HCT116 (cell line): ENCODE results near the gene KRT36. TPM values are rescaled to one million over a fixed set of nuclear protein-coding genes. Genes with fewer than 3 reads are reported as not detected.
A peak's percentile ranks its signal among the peaks of the same experiment; 100 is the strongest.

Experiments
- ATAC-seq: fragments of 200-7000 bp; cut with Tn5 transposase; 2 replicates; pipeline ENCODE4 v1.9.1; 2020; ENCODE audit warnings: mild to moderate bottlenecking, moderate library complexity
- BruUV-seq: library from RNA; stranded (reverse); fragments of 400-500 nt; replicated peaks from 2 replicates; lab custom pipeline; 2021; lab: Mats Ljungman, UMichigan
- CTCF ChIA-PET: fragments of 300-600 bp; sonication (Branson Sonifier 250); formaldehyde crosslinking; loops from one replicate; lab custom pipeline; 2021; ENCODE audit warnings: antibody characterized with exemption; lab: Charles Lee
- POLR2A ChIA-PET: fragments of 300-600, 350-600 bp; sonication (Branson Sonifier 250); formaldehyde crosslinking; loops from one replicate; lab custom pipeline; 2021; ENCODE audit warnings: antibody characterized with exemption; lab: Charles Lee
- RAD21 ChIA-PET, 2 experiments: fragments of 300-600 bp; sonication (Branson Sonifier 250); formaldehyde crosslinking; loops; one replicate each; lab custom pipeline; 2023; ENCODE audit warnings: low total read pairs in 2 of 2; ENCODE audit not compliant: uncharacterized antibody in 2 of 2, unreplicated experiment in 2 of 2, low non-redundant PET in 1 of 2; lab: Charles Lee
- DNase-seq: peaks from one replicate; pipeline ENCODE4 v3.0.0-alpha.2; 2010; ENCODE audit warnings: low read depth, low spot score
- H2AFZ ChIP-seq: fragments of 200-600 bp; shearing (Covaris generic), sonication (generic); 2 replicates; pipeline ENCODE4 v1.6.1; 2017; ENCODE audit warnings: low read depth, mixed run types, mixed read lengths, antibody characterized with exemption, low read length; ENCODE audit not compliant: poor library complexity, severe bottlenecking
- H3K27ac ChIP-seq: 2 replicates; pipeline ENCODE4 v1.5.1; 2012; ENCODE audit warnings: low read depth, low read length
- H3K27me3 ChIP-seq: fragments of 200-600 bp; sonication (generic); 2 replicates; pipeline ENCODE4 v1.6.1; 2016; ENCODE audit warnings: mixed run types, low read length, mixed read lengths; ENCODE audit not compliant: insufficient read depth
- H3K36me3 ChIP-seq, 2 experiments: fragments of 200-500 bp in 1 of 2; fragments of 200-600 bp in 1 of 2; sonication (Bioruptor generic) in 1 of 2; sonication (generic) in 1 of 2; 2 replicates each; pipeline versions ENCODE4 v1.5.1 to v1.6.1; 2014 to 2016; ENCODE audit warnings: low read length in 2 of 2, inconsistent platforms in 1 of 2, mixed read lengths in 1 of 2, mixed run types in 1 of 2; ENCODE audit not compliant: insufficient read depth in 2 of 2, control insufficient read depth in 1 of 2
- H3K4me1 ChIP-seq, 2 experiments: fragments of 200-600 bp in 1 of 2; sonication (generic) in 1 of 2; 2 replicates each; pipeline versions ENCODE4 v1.5.1 to v1.6.1; 2012 to 2017; ENCODE audit warnings: low read length in 2 of 2, inconsistent platforms in 1 of 2, mild to moderate bottlenecking in 1 of 2, mixed read lengths in 1 of 2, mixed run types in 1 of 2, moderate library complexity in 1 of 2; ENCODE audit not compliant: insufficient read depth in 2 of 2, control insufficient read depth in 1 of 2
- H3K4me2 ChIP-seq: fragments of 200-600 bp; sonication (generic); 2 replicates; pipeline ENCODE4 v1.6.1; 2017; ENCODE audit warnings: mixed run types, low read length, mixed read lengths
- H3K4me3 ChIP-seq, 2 experiments: fragments of 200-600 bp in 1 of 2; sonication (generic) in 1 of 2; replicated peaks in 1 of 2; 2 replicates each; pipeline ENCODE4 v1.5.1; 2011 to 2016; ENCODE audit warnings: low read length in 2 of 2, control low read depth in 1 of 2, low read depth in 1 of 2, mild to moderate bottlenecking in 1 of 2, mixed read lengths in 1 of 2, mixed run types in 1 of 2
- H3K79me2 ChIP-seq: fragments of 200-600 bp; sonication (generic); 2 replicates; pipeline ENCODE4 v1.6.1; 2017; ENCODE audit warnings: mild to moderate bottlenecking, mixed run types, low read length, moderate library complexity, mixed read lengths; ENCODE audit not compliant: insufficient read depth
- H3K9ac ChIP-seq: fragments of 200-600 bp; sonication (generic); 2 replicates; pipeline ENCODE4 v1.6.1; 2016; ENCODE audit warnings: low read length, mixed read lengths
- H3K9me2 ChIP-seq: fragments of 200-600 bp; sonication (generic), shearing (Covaris generic); 2 replicates; pipeline ENCODE4 v1.6.1; 2017; ENCODE audit warnings: mixed run types, mild to moderate bottlenecking, moderate library complexity; ENCODE audit not compliant: insufficient read depth
- H3K9me3 ChIP-seq, 2 experiments: fragments of 200-500 bp in 1 of 2; fragments of 200-600 bp in 1 of 2; sonication (Bioruptor generic) in 1 of 2; sonication (generic) in 1 of 2; 2 replicates each; pipeline ENCODE4 v1.6.1; 2014 to 2017; ENCODE audit warnings: low read length in 2 of 2, mixed read lengths in 2 of 2, inconsistent platforms in 1 of 2, low read depth in 1 of 2, mild to moderate bottlenecking in 1 of 2, mixed run types in 1 of 2, moderate library complexity in 1 of 2; ENCODE audit not compliant: control insufficient read depth in 1 of 2, insufficient read depth in 1 of 2
- H4K20me1 ChIP-seq: fragments of 200-600 bp; sonication (generic), shearing (Covaris generic); 2 replicates; pipeline ENCODE4 v1.6.1; 2017; ENCODE audit warnings: mixed run types, mild to moderate bottlenecking, moderate library complexity; ENCODE audit not compliant: insufficient read depth
- CTCF ChIP-seq, 3 experiments: fragments of 200-600 bp in 1 of 3; sonication (generic) in 1 of 3; IDR thresholded peaks in 2 of 3; conservative IDR thresholded peaks in 1 of 3; 2 replicates each; pipeline ENCODE4 v1.5.1; 2012 to 2017; ENCODE audit warnings: low read depth in 2 of 3, low read length in 2 of 3, antibody characterized with exemption in 1 of 3, borderline replicate concordance in 1 of 3, control low read depth in 1 of 3, mild to moderate bottlenecking in 1 of 3, mixed read lengths in 1 of 3, mixed run types in 1 of 3, moderate library complexity in 1 of 3; ENCODE audit not compliant: insufficient read depth in 1 of 3
- RAD21 ChIP-seq: IDR thresholded peaks from 2 replicates; pipeline ENCODE4 v1.6.1; 2012; ENCODE audit warnings: low read depth, mild to moderate bottlenecking
- ZNF274 ChIP-seq: fragments of 200-500 bp; sonication (Bioruptor generic); IDR thresholded peaks from 2 replicates; pipeline ENCODE4 v1.6.1; 2014; ENCODE audit warnings: mild to moderate bottlenecking, low read depth, low read length, inconsistent platforms
- intact Hi-C: fragments of 100-400 bp; cut with micrococcal nuclease; formaldehyde crosslinking; loops from 2 replicates; pipeline ENCODE4 v1.10.0; 2022
- total RNA-seq: library from RNA; stranded (reverse); gene quantifications from one replicate; pipeline ENCODE4 v1.2.1, GENCODE V29; 2021; ENCODE audit not compliant: unreplicated experiment

The KRT36 gene
- total RNA-seq, 1 experiment from 2014 or later = not detected

DNA sequence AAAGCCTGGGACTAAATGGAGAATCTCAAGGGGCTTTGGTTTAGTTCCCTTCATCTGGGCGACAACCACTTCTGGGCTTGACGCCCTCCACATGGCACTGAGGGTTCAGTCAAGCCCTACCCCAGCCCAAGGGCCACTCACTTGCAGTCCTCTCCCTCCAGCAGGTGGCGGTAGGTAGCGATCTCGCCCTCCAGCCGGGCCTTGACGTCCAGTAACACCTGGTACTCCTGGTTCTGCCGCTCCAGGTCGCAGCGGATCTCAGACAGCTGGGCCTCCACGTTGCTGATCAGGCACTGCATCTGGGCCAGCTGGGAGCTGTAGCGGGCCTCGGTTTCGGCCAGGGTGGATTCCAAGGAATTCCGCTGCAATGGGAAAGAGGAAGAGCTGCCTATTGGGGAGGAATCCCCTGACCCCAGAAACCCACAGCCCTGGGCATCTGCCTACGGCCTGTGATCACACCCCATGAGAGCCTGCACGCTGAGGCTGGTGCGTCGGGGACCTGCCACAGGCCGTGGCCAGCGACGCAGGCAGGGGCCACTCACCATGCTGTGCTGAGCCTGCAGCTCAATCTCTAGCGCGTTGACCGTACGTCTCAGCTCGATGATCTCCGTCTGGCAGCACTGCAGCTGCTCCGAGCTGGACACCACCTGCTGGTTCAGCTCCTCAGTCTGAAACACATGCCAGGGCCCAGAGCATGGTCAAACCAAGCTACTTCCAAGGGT lies 2.7 kb downstream of the KRT36 start:
- peak; percentile 73 for ATAC-seq

More for the DNA sequence above, 2.7 kb downstream of the KRT36 start:
- no peak for DNase-seq
- no peak overlapping the region for H3K27ac ChIP-seq
- TF ChIP-seq RAD21 (0 out of 2 replicates have a peak, but pooled peaks have one; percentile 9), CTCF (IDR thresholded peaks at IDR 0.05 in 2 of 3, conservative IDR thresholded peaks at IDR 0.05 in 1 of 3; ENCODE audit: borderline replicate concordance in 1 of 3, insufficient read depth in 1 of 3, low read depth in 2 of 3, low read length in 2 of 3) (peak in 2 of 3 experiments; percentile 46 to 57; a peak in 4 of 6 replicates), ZNF274 (no peak)
- TF ChIP-seq, all 23 proteins: peak for 2
- H4K20me1 ChIP-seq = no peaks in the 10 kb centered on the region
- no peaks in the 10 kb centered on the region for H3K36me3 ChIP-seq
- intact Hi-C loops = no loop called here
- no peak overlapping the region for H3K4me2 ChIP-seq
- no peaks in the 10 kb centered on the region for H3K9me2 ChIP-seq
- H3K27me3 ChIP-seq = no peaks in the 10 kb centered on the region
- H3K4me3 ChIP-seq = no peak overlapping the region
- no peak overlapping the region for H3K9ac ChIP-seq
- peaks cover 0 to 4% of the 10 kb centered on the region in 2 experiments; a peak in 2 of 4 replicates for H3K4me1 ChIP-seq
- ChIA-PET RAD21 (interaction anchor here in 1 of 2 experiments (0.6 kb wide), 1 partner anchor 580 kb away, joined by 4 read pairs; no protein-coding TSS in a partner anchor), CTCF (interaction anchor here (0.9 to 1.3 kb wide), 2 partner anchors 62 to 176 kb away, joined by 4 to 8 read pairs; no protein-coding TSS in a partner anchor), POLR2A (no interaction called here)
- no peak overlapping the region for H2AFZ ChIP-seq
- H3K9me3 ChIP-seq = no peaks in the 10 kb centered on the region
- H3K79me2 ChIP-seq = no peaks in the 10 kb centered on the region
- BruUV-seq = no TSS peak
